ENCODE data around the gene FUZ.

FUZ gene

GRCh38 chr19:49847731-49848696 lies 34.9 kb upstream of the FUZ start:
- no peak for TF ChIP-seq CTCF (IDR thresholded peaks at IDR 0.05; ENCODE audit: insufficient read depth, low read length, missing control alignments)
- POLR2A ChIA-PET: interaction anchor here (0.7 to 1.3 kb wide), 4 partner anchors 11 to 35 kb away, joined by 3 to 5 read pairs (median 4); partner anchors contain the start of gene FUZ
- CTCF ChIA-PET: interaction anchor here (1.3 kb wide), 1 partner anchor 176 kb away, joined by 3 read pairs; no protein-coding TSS in a partner anchor
- peak; percentile 57 for DNase-seq (ENCODE audit: low read depth, low spot score)
- H3K4me3 ChIP-seq (ENCODE audit: low read depth, low read length): no peak overlapping the region

GRCh38 chr19:49846408-49846807 lies 33.3 kb upstream of the FUZ start:
- DNase-seq (ENCODE audit: low read depth, low spot score): no peak
- TF ChIP-seq CTCF (IDR thresholded peaks at IDR 0.05; ENCODE audit: insufficient read depth, low read length, missing control alignments): no peak
- ChIA-PET CTCF (no interaction called here), POLR2A (no interaction called here)
- H3K4me3 ChIP-seq (ENCODE audit: low read depth, low read length): no peak overlapping the region

- ChIA-PET POLR2A (no interaction called here), CTCF (interaction anchor here (1.5 kb wide), 1 partner anchor 20 kb away, joined by 5 read pairs; no protein-coding TSS in a partner anchor)
- H3K4me3 ChIP-seq (ENCODE audit: low read depth, low read length): no peak overlapping the region
- TF ChIP-seq CTCF (IDR thresholded peaks at IDR 0.05; ENCODE audit: insufficient read depth, low read length, missing control alignments): no peak
- no peak for DNase-seq (ENCODE audit: low read depth, low spot score)
Observed at GRCh38 chr19:49845414-49845813, 32.3 kb upstream of the FUZ start.

GRCh38 chr19:49844138-49845095 lies 31.3 kb upstream of the FUZ start:
- DNase-seq (ENCODE audit: low read depth, low spot score): no peak
- CTCF ChIA-PET: interaction anchor here (1.5 kb wide), 2 partner anchors 13 to 19 kb away, joined by 3 to 5 read pairs; no protein-coding TSS in a partner anchor
- no peak overlapping the region for H3K4me3 ChIP-seq (ENCODE audit: low read depth, low read length)
- TF ChIP-seq CTCF (IDR thresholded peaks at IDR 0.05; ENCODE audit: insufficient read depth, low read length, missing control alignments): no peak
- POLR2A ChIA-PET: interaction anchor here (0.6 kb wide), 1 partner anchor 49 kb away, joined by 3 read pairs; no protein-coding TSS in a partner anchor

GRCh38 chr19:49843265-49843664 lies 30.2 kb upstream of the FUZ start:
- H3K4me3 ChIP-seq (ENCODE audit: low read depth, low read length): no peak overlapping the region
- POLR2A ChIA-PET: no interaction called here
- no peak for DNase-seq (ENCODE audit: low read depth, low spot score)
- CTCF ChIA-PET: interaction anchor here (1.5 kb wide), 1 partner anchor 14 kb away, joined by 3 read pairs; no protein-coding TSS in a partner anchor
- TF ChIP-seq CTCF (IDR thresholded peaks at IDR 0.05; ENCODE audit: insufficient read depth, low read length, missing control alignments): no peak
